ENCODE measurements around the gene ZNF407.
"Not testable (repeated sequence)": the region's sequence is repeated elsewhere in the genome, so short reads cannot be mapped to it uniquely, and the experiment has no call there.

Gene ZNF407

GRCh38 chr18:74942319-74942910, 344.7 kb downstream of the ZNF407 start:
- DNase-seq = no peak

GRCh38 chr18:74944676-74945075, 347.0 kb downstream of the ZNF407 start:
- DNase-seq = no peak

- DNase-seq = no peak
Measured at GRCh38 chr18:74945774-74946545, 348.3 kb downstream of the ZNF407 start.

- DNase-seq = no peak
Measured at GRCh38 chr18:74946646-74947375, 349.1 kb downstream of the ZNF407 start.

GRCh38 chr18:74947417-74947816, 349.7 kb downstream of the ZNF407 start:
- no peak for DNase-seq

GRCh38 chr18:74947875-74948274, 350.2 kb downstream of the ZNF407 start:
- DNase-seq = no peak

GRCh38 chr18:74949611-74950010, 351.9 kb downstream of the ZNF407 start:
- DNase-seq = no peak

GRCh38 chr18:74950479-74950878, 352.8 kb downstream of the ZNF407 start:
- no peak for DNase-seq

GRCh38 chr18:74951165-74951760, 353.6 kb downstream of the ZNF407 start:
- no peak for DNase-seq

GRCh38 chr18:74957588-74958224, 360.0 kb downstream of the ZNF407 start:
- no peak for DNase-seq

GRCh38 chr18:74959216-74959615, 361.5 kb downstream of the ZNF407 start:
- DNase-seq = no peak

GRCh38 chr18:74961596-74961995, 363.9 kb downstream of the ZNF407 start:
- no peak for DNase-seq

- DNase-seq = peak; percentile 80
Measured at GRCh38 chr18:74963820-74964446, 366.3 kb downstream of the ZNF407 start.

GRCh38 chr18:74965682-74966081, 368.0 kb downstream of the ZNF407 start:
- DNase-seq = no peak

- no peak for DNase-seq
Measured at GRCh38 chr18:74967438-74967837, 369.8 kb downstream of the ZNF407 start.

- DNase-seq = no peak
Measured at GRCh38 chr18:74967979-74968378, 370.3 kb downstream of the ZNF407 start.

- DNase-seq = not testable (repeated sequence)
Measured at GRCh38 chr18:74971358-74971757, 373.7 kb downstream of the ZNF407 start.

GRCh38 chr18:74971776-74972175, 374.1 kb downstream of the ZNF407 start:
- DNase-seq = not testable (repeated sequence)

- no peak for DNase-seq
Measured at GRCh38 chr18:74972354-74972753, 374.7 kb downstream of the ZNF407 start.

GRCh38 chr18:74975001-74975400, 377.3 kb downstream of the ZNF407 start:
- DNase-seq = no peak

- DNase-seq = peak; percentile 56
Measured at GRCh38 chr18:74976331-74976909, 378.8 kb downstream of the ZNF407 start.

- no peak for DNase-seq
Measured at GRCh38 chr18:74977041-74977440, 379.4 kb downstream of the ZNF407 start.

Measured in NCI-H1417 treated with DMSO at 0.1 percent for 48 hours (cell line).